HepG2 (cell line): Measurements from ENCODE around the gene HERC5. TPM values are rescaled to one million over a fixed set of nuclear protein-coding genes. Genes with fewer than 3 reads are reported as not detected.

ENCODE experiments used
- DPF2 ChIP-seq: sonication (generic); formaldehyde crosslinking; IDR thresholded peaks from 2 replicates; pipeline ENCODE4 v1.4.0; 2020; ENCODE audit warnings: mild to moderate bottlenecking, low read depth, missing genetic modification reagents, borderline replicate concordance
- FOXP1 ChIP-seq, 2 experiments: fragments of 450-650 bp in 1 of 2; IDR thresholded peaks; 2 replicates each; pipeline ENCODE4 v1.6.1; 2017 to 2018; ENCODE audit warnings: antibody characterized with exemption in 1 of 2
- HDAC6 ChIP-seq: fragments of 200-600 bp; sonication (generic); IDR thresholded peaks from 2 replicates; pipeline ENCODE4 v1.7.0; 2017; ENCODE audit warnings: mild to moderate bottlenecking, antibody characterized with exemption, low read length, low read depth
- NR3C1 ChIP-seq: sonication (generic); formaldehyde crosslinking; IDR thresholded peaks from 2 replicates; pipeline ENCODE4 v1.4.0; 2020; ENCODE audit warnings: missing genetic modification reagents
- SIN3B ChIP-seq: fragments of 150-350 bp; IDR thresholded peaks from 2 replicates; pipeline ENCODE4 v1.6.1; 2014; ENCODE audit warnings: low read length
- ZMYM4 ChIP-seq: sonication (generic); formaldehyde crosslinking; IDR thresholded peaks from 2 replicates; pipeline ENCODE4 v1.8.1; 2023; ENCODE audit warnings: mild to moderate bottlenecking, missing genetic modification reagents
- ZNF121 ChIP-seq: sonication (generic); formaldehyde crosslinking; IDR thresholded peaks from 2 replicates; pipeline ENCODE4 v1.5.0; 2020; ENCODE audit warnings: mild to moderate bottlenecking, missing genetic modification reagents
- ZNF335 ChIP-seq: sonication (generic); formaldehyde crosslinking; IDR thresholded peaks from 2 replicates; pipeline ENCODE4 v1.4.0; 2020; ENCODE audit warnings: missing genetic modification reagents
- ZNF382 ChIP-seq: sonication (generic); formaldehyde crosslinking; IDR thresholded peaks from 2 replicates; pipeline ENCODE4 v1.5.0; 2020; ENCODE audit warnings: missing genetic modification reagents, mild to moderate bottlenecking, borderline replicate concordance
- ZNF468 ChIP-seq: sonication (generic); formaldehyde crosslinking; IDR thresholded peaks from 2 replicates; pipeline ENCODE4 v1.8.0; 2022; ENCODE audit warnings: mild to moderate bottlenecking, moderate library complexity, missing genetic modification reagents
- ZNF615 ChIP-seq: sonication (generic); formaldehyde crosslinking; IDR thresholded peaks from 2 replicates; pipeline ENCODE4 v1.5.0; 2020; ENCODE audit warnings: mild to moderate bottlenecking, missing genetic modification reagents, borderline replicate concordance
- ZNF678 ChIP-seq: sonication (generic); formaldehyde crosslinking; IDR thresholded peaks from 2 replicates; pipeline ENCODE4 v1.4.0; 2020; ENCODE audit warnings: mild to moderate bottlenecking, missing genetic modification reagents
- ZNF780A ChIP-seq: sonication (generic); formaldehyde crosslinking; IDR thresholded peaks from 2 replicates; pipeline ENCODE4 v1.8.0; 2022; ENCODE audit warnings: mild to moderate bottlenecking, missing genetic modification reagents, moderate library complexity
- ZNF788 ChIP-seq: sonication (generic); formaldehyde crosslinking; IDR thresholded peaks from 2 replicates; pipeline ENCODE4 v1.5.0; 2020; ENCODE audit warnings: mild to moderate bottlenecking, missing genetic modification reagents, borderline replicate concordance
- polyA plus RNA-seq, 8 experiments: library from polyadenylated mRNA; depleted of rRNA in 3 of 8; stranded (reverse) in 7 of 8; unstranded in 1 of 8; fragments of >200 nt; fragmentation: Illumina TruSeq in 4 of 8; extraction: Trizol in 4 of 8; gene quantifications; 2 replicates each; pipeline versions ENCODE4 v1.2.1 to v1.2.3, GENCODE V29; 2011 to 2016; ENCODE audit warnings: low read depth in 4 of 8, missing spikeins in 1 of 8, mixed read lengths in 1 of 8; ENCODE audit not compliant: insufficient read depth in 1 of 8
- total RNA-seq, 5 experiments: library from RNA; depleted of rRNA; stranded (reverse); fragments of >200 nt; fragmentation: Illumina TruSeq; extraction: Trizol; gene quantifications; 2 replicates each; pipeline ENCODE4 v1.2.3, GENCODE V29; 2016; ENCODE audit warnings: low read depth in 1 of 5
- TF ChIP-seq, protein P1 (sequence below): sonication (generic); formaldehyde crosslinking; IDR thresholded peaks from 2 replicates; pipeline ENCODE4 v1.4.0; 2020; ENCODE audit warnings: mild to moderate bottlenecking, missing genetic modification reagents
- TF ChIP-seq, protein P2 (sequence below): sonication (generic); formaldehyde crosslinking; IDR thresholded peaks from 2 replicates; pipeline ENCODE4 v1.8.0; 2022; ENCODE audit warnings: mild to moderate bottlenecking, missing genetic modification reagents
- TF ChIP-seq, protein P3 (sequence below): sonication (generic); formaldehyde crosslinking; IDR thresholded peaks from 2 replicates; pipeline ENCODE4 v1.8.0; 2022; ENCODE audit warnings: missing genetic modification reagents, mild to moderate bottlenecking, inconsistent platforms, borderline replicate concordance
- TF ChIP-seq, protein P4 (sequence below): sonication (generic); formaldehyde crosslinking; IDR thresholded peaks from 2 replicates; pipeline ENCODE4 v1.9.0; 2021; ENCODE audit warnings: missing genetic modification reagents, borderline replicate concordance
- TF ChIP-seq, protein P5 (sequence below): sonication (generic); formaldehyde crosslinking; IDR thresholded peaks from 2 replicates; pipeline ENCODE4 v1.5.1; 2020; ENCODE audit warnings: mild to moderate bottlenecking, moderate library complexity, missing genetic modification reagents

Gene HERC5
- total and polyA plus RNA-seq, 2 of the 13 experiments (the other 11 are each of a cell fraction or from before 2014, with no cell fraction given) = 0.13 to 0.33 TPM

DNA sequence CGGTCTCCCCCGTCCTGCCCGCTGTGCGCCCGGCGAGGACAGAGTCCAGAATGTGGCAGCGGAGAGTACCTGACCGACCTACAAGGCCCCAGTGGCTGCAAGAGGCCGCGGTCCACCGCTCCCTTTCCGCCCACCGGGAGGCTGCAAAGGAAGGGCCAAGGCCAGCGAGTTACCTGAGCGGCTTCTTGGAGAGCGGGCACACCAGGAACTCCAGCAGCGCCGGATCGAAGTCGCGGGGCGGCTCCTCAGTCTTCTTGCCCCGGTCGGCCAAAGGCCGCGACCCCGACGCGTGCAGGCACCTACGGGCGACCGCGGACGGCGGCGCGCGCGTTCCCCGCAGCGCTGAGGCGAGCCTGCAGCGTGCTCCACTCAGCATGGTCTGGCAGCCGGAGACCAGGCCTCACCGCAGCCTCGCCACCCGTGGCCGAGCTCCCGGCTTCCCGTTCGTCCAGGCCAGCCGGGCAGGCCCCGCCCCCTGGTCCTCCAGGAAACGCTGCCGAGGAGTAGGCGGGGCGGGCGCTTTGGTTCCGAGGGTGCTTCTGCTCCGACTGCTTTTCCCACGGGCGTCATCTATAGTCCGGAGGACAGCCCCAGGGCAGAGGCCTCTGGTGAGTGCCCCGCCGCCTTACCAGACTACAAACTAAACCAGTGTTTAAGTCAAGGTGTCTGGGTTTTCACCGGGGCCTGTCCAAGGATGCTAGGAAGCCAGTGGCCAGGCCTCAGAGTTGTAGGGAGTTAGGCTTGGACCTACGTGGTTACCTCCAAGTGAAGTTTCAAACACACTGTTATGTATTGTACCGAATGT is 66.6 kb downstream of the HERC5 start, which contains the start of gene PYURF (continued):
- no peak for TF ChIP-seq HDAC6
- no peak for TF ChIP-seq NR3C1 (CRISPR knock-in tag)
- TF ChIP-seq ZNF678 = no peak
- TF ChIP-seq ZNF780A (CRISPR knock-in tag) = peak; percentile 95
- peak; percentile 77 for TF ChIP-seq ZNF121 (CRISPR knock-in tag)
- TF ChIP-seq ZNF382 (CRISPR knock-in tag) = no peak
- TF ChIP-seq ZNF468 (CRISPR knock-in tag) = peak; percentile 80; the same call in 1 of the 2 replicates
- TF ChIP-seq, protein P1, sequence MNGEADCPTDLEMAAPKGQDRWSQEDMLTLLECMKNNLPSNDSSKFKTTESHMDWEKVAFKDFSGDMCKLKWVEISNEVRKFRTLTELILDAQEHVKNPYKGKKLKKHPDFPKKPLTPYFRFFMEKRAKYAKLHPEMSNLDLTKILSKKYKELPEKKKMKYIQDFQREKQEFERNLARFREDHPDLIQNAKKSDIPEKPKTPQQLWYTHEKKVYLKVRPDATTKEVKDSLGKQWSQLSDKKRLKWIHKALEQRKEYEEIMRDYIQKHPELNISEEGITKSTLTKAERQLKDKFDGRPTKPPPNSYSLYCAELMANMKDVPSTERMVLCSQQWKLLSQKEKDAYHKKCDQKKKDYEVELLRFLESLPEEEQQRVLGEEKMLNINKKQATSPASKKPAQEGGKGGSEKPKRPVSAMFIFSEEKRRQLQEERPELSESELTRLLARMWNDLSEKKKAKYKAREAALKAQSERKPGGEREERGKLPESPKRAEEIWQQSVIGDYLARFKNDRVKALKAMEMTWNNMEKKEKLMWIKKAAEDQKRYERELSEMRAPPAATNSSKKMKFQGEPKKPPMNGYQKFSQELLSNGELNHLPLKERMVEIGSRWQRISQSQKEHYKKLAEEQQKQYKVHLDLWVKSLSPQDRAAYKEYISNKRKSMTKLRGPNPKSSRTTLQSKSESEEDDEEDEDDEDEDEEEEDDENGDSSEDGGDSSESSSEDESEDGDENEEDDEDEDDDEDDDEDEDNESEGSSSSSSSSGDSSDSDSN = peak; percentile 100
- TF ChIP-seq ZNF615 (CRISPR knock-in tag) = peak; percentile 89; the same call in 1 of the 2 replicates
- TF ChIP-seq ZMYM4 (CRISPR knock-in tag) = peak; percentile 98
- TF ChIP-seq DPF2 (CRISPR knock-in tag) = no peak
- TF ChIP-seq ZNF335 (CRISPR knock-in tag) = peak; percentile 69
- TF ChIP-seq, protein P2, sequence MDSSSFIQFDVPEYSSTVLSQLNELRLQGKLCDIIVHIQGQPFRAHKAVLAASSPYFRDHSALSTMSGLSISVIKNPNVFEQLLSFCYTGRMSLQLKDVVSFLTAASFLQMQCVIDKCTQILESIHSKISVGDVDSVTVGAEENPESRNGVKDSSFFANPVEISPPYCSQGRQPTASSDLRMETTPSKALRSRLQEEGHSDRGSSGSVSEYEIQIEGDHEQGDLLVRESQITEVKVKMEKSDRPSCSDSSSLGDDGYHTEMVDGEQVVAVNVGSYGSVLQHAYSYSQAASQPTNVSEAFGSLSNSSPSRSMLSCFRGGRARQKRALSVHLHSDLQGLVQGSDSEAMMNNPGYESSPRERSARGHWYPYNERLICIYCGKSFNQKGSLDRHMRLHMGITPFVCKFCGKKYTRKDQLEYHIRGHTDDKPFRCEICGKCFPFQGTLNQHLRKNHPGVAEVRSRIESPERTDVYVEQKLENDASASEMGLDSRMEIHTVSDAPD (CRISPR knock-in tag) = no peak
- no peak for TF ChIP-seq FOXP1 (IDR thresholded peaks at IDR 0.05)
- TF ChIP-seq FOXP1 (CRISPR knock-in tag; IDR thresholded peaks at IDR 0.05) = 0 out of 2 replicates have a peak, but pooled peaks have one; percentile 17
- TF ChIP-seq, protein P3, sequence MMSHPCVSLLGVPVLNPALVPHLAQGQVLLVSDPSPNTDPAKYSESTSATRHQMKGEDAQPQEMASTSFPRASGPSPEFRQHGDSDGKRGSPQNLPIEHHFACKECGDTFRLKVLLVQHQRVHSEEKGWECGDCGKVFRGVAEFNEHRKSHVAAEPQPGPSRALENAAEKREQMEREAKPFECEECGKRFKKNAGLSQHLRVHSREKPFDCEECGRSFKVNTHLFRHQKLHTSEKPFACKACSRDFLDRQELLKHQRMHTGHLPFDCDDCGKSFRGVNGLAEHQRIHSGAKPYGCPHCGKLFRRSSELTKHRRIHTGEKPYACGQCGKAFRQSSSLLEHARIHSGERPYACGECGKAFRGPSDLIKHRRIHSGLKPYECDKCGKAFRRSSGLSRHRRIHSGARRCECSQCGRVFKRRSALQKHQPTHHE (CRISPR knock-in tag) = peak; percentile 93; the same call in 1 of the 2 replicates
- TF ChIP-seq, protein P4, sequence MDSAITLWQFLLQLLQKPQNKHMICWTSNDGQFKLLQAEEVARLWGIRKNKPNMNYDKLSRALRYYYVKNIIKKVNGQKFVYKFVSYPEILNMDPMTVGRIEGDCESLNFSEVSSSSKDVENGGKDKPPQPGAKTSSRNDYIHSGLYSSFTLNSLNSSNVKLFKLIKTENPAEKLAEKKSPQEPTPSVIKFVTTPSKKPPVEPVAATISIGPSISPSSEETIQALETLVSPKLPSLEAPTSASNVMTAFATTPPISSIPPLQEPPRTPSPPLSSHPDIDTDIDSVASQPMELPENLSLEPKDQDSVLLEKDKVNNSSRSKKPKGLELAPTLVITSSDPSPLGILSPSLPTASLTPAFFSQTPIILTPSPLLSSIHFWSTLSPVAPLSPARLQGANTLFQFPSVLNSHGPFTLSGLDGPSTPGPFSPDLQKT (CRISPR knock-in tag) = no peak
- no peak for TF ChIP-seq SIN3B
- TF ChIP-seq, protein P5, sequence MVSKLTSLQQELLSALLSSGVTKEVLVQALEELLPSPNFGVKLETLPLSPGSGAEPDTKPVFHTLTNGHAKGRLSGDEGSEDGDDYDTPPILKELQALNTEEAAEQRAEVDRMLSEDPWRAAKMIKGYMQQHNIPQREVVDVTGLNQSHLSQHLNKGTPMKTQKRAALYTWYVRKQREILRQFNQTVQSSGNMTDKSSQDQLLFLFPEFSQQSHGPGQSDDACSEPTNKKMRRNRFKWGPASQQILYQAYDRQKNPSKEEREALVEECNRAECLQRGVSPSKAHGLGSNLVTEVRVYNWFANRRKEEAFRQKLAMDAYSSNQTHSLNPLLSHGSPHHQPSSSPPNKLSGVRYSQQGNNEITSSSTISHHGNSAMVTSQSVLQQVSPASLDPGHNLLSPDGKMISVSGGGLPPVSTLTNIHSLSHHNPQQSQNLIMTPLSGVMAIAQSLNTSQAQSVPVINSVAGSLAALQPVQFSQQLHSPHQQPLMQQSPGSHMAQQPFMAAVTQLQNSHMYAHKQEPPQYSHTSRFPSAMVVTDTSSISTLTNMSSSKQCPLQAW (CRISPR knock-in tag) = no peak; the same call in 1 of the 2 replicates
- TF ChIP-seq ZNF788 (CRISPR knock-in tag) = peak; percentile 93
